Psoas muscle (tissue), 8 donors: Measurements from ENCODE around the gene GBP3. TPM values are rescaled to one million over a fixed set of nuclear protein-coding genes. Genes with fewer than 3 reads are reported as not detected.

Experiments
- ATAC-seq, 4 donors: fragments of 200-7000 bp; cut with Tn5 transposase; one replicate each; pipeline ENCODE4 v1.9.1; 2020; ENCODE audit warnings: moderate library complexity in 3 of 4, mild to moderate bottlenecking in 2 of 4
- DNase-seq, 2 donors: peaks; one replicate each; pipeline ENCODE4 v3.0.0-alpha.2; 2020
- H3K27ac ChIP-seq: fragments of 200-600 bp; one replicate; pipeline ENCODE4 v1.8.0; 2022
- H3K27me3 ChIP-seq, 3 donors: fragments of 200-600 bp in 1 of 3; one replicate each; pipeline versions ENCODE4 v1.6.1 to v1.8.0; 2013 to 2022; ENCODE audit warnings: low read length in 2 of 3, mild to moderate bottlenecking in 2 of 3, moderate library complexity in 1 of 3; ENCODE audit not compliant: insufficient read depth in 3 of 3
- H3K36me3 ChIP-seq, 2 donors: fragments of 200-600 bp in 1 of 2; one replicate each; pipeline versions ENCODE4 v1.6.1 to v1.8.0; 2013 to 2022; ENCODE audit warnings: low read depth in 1 of 2, mild to moderate bottlenecking in 1 of 2, moderate library complexity in 1 of 2; ENCODE audit not compliant: insufficient read depth in 1 of 2
- H3K4me1 ChIP-seq: fragments of 200-600 bp; one replicate; pipeline ENCODE4 v1.8.0; 2022
- H3K4me3 ChIP-seq: fragments of 200-600 bp; one replicate; pipeline ENCODE4 v1.8.0; 2022; ENCODE audit warnings: mild to moderate bottlenecking
- H3K9me3 ChIP-seq: fragments of 200-600 bp; one replicate; pipeline ENCODE4 v1.8.0; 2022
- WGBS, 3 donors: extraction: QIAGEN DNeasy Blood & Tissue Kit; methylation state at CpG; one replicate each; pipeline versions ENCODE4 v1.1.6 to v1.1.7; 2013; 5-methylcytosine and 5-hydroxymethylcytosine counted together
- intact Hi-C, 2 donors: fragments of 100-400 bp; cut with DNase I; formaldehyde crosslinking; loops; one replicate each; pipeline versions ENCODE4 v1.11.0 to v1.14.2; 2022
- polyA plus RNA-seq, 3 donors: library from polyadenylated mRNA; stranded (reverse); fragments of 200-250 nt; gene quantifications; one replicate each; pipeline ENCODE4 v1.2.3, GENCODE V29; 2013
- total RNA-seq, 4 donors: library from RNA; stranded (reverse); fragmentation: NEBNext Ultra II Directional in 2 of 4; extraction: Animal tissue kit (Norgen Biotek cat#: 25700) in 2 of 4; gene quantifications; one replicate each; pipeline versions ENCODE4 v1.2.1 to v1.2.4, GENCODE V29; 2021 to 2023
- TF ChIP-seq, protein P1 (sequence below): fragments of 200-600 bp; IDR thresholded peaks from one replicate; pipeline ENCODE4 v1.8.0; 2022; ENCODE audit warnings: antibody characterized with exemption
- donor health status: healthy with polysubstance abuse.
- donor health status: DM: no; HTN: no; CAD: no; lungs with moderate emphysema.
- donor health status: Bipolar disorder and iron deficiency.
- donor health status: healthy.
- donor health status: DM: yes; HTN: yes; CAD: no.
- donor health status: DM: no; HTN: no; CAD: no.
- donor health status: DM: no; HTN: no; CAD: no.
- donor health status: DM: yes; HTN: yes; CAD: no.

The GBP3 gene
- total and polyA plus RNA-seq, 7 donors: 0.56 to 5.3 (median 1.4) TPM

DNA sequence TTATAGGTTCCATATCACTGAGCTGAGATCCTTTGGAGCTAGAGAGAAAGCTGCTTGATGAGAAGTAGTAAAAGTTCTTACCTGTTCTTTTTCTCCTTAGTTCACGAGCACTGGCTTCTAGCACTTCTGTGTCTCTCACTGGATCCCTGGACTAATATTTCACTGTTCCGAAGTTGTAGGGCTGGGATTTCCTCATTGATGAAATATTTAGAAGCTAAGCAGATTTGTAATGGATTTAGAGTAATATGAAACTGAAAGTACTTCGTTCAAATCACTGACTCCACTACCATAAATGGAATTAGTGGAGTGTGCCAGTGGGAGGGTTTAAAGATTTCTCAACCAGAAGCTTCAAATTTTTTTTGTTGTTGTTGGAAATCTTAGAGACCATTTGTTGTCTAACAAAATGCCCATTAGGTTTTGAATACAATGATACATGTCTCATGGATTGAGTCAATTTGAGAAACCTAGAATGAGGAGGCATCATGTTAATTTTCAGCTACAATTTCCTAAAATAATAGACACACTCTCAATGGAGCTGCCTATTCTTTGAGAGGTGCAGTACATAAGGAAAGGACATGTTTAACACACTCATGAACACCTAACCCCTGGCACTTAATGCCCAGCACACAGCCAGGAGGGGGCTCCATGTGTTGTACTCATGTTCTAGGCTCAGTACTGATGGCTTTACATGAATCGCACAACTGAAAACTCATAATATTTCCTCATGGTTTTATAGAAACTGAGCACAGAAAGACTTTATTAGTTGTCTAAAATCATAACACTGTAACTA lies 42.6 kb upstream of the GBP3 start, which contains the start of gene GBP1:
TSS of gene GBP1 (minus strand) at position 130 of the 790 bp plus-strand sequence. CDS start 1,974 bp downstream, outside the sequence.
- H3K4me3 ChIP-seq: peak within 1 kb of the TSS; percentile 59
- peak within 1 kb of the TSS; percentile 66 for H3K27ac ChIP-seq
- TF ChIP-seq, protein P1, sequence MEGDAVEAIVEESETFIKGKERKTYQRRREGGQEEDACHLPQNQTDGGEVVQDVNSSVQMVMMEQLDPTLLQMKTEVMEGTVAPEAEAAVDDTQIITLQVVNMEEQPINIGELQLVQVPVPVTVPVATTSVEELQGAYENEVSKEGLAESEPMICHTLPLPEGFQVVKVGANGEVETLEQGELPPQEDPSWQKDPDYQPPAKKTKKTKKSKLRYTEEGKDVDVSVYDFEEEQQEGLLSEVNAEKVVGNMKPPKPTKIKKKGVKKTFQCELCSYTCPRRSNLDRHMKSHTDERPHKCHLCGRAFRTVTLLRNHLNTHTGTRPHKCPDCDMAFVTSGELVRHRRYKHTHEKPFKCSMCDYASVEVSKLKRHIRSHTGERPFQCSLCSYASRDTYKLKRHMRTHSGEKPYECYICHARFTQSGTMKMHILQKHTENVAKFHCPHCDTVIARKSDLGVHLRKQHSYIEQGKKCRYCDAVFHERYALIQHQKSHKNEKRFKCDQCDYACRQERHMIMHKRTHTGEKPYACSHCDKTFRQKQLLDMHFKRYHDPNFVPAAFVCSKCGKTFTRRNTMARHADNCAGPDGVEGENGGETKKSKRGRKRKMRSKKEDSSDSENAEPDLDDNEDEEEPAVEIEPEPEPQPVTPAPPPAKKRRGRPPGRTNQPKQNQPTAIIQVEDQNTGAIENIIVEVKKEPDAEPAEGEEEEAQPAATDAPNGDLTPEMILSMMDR: no peak
- no peaks in the 10 kb centered on the region for H3K36me3 ChIP-seq
- no peaks in the 10 kb centered on the region for H3K27me3 ChIP-seq
- peaks cover 4% of the 10 kb centered on the region for H3K4me1 ChIP-seq
- WGBS, 3 donors: 16 to 18% (median 17%) methylated on average over 4 of the region's 4 CpGs
- H3K9me3 ChIP-seq: no peaks in the 10 kb centered on the region
- intact Hi-C loops: loop anchor here in 1 of 2 donors (5.0 kb wide), 1 partner anchor 52 kb away; no protein-coding TSS in a partner anchor
- ATAC-seq (peak; percentile 34 to 83 (median 54)), DNase-seq (no peak)

DNA sequence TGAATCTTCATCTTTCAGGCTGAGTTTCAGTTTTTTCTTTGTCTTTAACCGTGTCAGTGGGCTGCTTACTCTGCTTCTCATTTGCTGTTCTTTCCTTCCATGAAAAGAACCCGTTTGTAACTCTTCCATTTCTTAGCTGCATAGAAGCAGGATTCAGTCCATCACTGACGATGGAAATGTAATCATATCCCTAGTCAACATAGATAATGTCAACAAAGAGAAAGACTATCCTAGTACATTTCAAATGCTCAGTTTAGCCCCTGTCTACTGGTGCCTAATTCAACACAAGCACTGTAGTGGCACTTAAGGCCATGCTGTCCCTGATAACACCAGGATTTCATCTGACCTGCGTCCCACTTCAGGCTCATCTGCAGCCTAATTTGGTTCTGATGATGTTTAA lies 42.0 kb upstream of the GBP3 start:
- WGBS, 3 donors: 3 to 4% (median 4%) methylated on average over 4 of the region's 4 CpGs
- intact Hi-C loops: loop anchor here in 1 of 2 donors (5.0 kb wide), 1 partner anchor 53 kb away; no protein-coding TSS in a partner anchor

DNA sequence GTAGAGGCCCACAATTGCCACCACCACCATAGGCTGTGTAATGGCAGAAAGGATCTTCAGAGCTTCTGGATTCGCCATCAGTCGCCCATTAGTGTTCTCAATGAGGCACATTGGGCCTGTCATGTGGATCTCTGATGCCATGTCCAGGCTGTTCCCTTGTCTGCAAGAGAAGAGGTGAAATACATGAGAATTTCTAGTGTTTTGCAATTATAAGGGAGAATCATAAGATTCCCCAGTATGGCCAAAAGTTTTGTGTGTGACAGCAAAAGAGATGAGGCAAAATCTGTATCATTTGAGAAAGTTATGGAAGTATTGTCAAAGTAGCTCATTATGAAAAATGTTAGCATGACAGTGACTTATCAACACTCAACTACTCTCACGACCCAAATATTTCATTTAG lies 40.4 kb upstream of the GBP3 start:
- ATAC-seq (no peak), DNase-seq (no peak)
- Histone ChIP-seq H3K9me3 (no peaks in the 10 kb centered on the region), H3K4me3 (peak overlapping the region; percentile 27), H3K36me3 (peaks cover 0 to 19% of the 10 kb centered on the region in 2 donors), H3K27me3 (no peaks in the 10 kb centered on the region), H3K27ac (no peak overlapping the region), H3K4me1 (peaks cover 4% of the 10 kb centered on the region)
- intact Hi-C loops: no loop called here
- 88 to 89% (median 89%) methylated on average over 3 of the region's 3 CpGs for WGBS, 3 donors
- TF ChIP-seq, protein P1: no peak

More for the DNA sequence above, 42.0 kb upstream of the GBP3 start:
- TF ChIP-seq, protein P1: no peak
- Histone ChIP-seq H3K4me1 (peaks cover 4% of the 10 kb centered on the region), H3K27ac (peak overlapping the region; percentile 66), H3K27me3 (no peaks in the 10 kb centered on the region), H3K9me3 (no peaks in the 10 kb centered on the region), H3K36me3 (peaks cover 0 to 6% of the 10 kb centered on the region in 2 donors), H3K4me3 (peak overlapping the region; percentile 59)
- peak in 2 of 4 donors; percentile 27 to 55 for ATAC-seq
- DNase-seq: no peak

DNA sequence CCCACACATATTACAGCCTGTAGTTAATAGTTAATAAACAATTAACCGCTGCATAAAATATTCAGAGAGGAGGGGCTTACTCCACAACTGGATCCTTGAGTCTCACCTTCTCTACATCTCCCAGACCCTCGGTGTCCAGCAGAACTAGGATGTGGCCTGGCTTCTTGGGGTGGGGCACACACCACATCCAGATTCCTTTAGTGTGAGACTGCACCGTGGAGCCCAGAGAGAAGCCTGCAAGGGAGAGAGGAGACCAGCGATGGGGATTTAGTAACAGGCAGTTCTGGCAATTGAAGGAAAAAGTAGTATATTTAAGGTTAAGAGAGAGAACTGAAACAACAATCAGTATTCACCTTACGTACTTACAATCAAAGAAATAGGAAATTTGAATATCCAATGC lies 37.4 kb upstream of the GBP3 start:
- H3K4me1 ChIP-seq: peaks cover 4% of the 10 kb centered on the region
- peaks cover 0 to 40% of the 10 kb centered on the region in 2 donors for H3K36me3 ChIP-seq
- ATAC-seq: no peak
- no peaks in the 10 kb centered on the region for H3K9me3 ChIP-seq
- intact Hi-C loops: no loop called here
- H3K27ac ChIP-seq: no peak overlapping the region
- 69 to 83% (median 71%) methylated on average over 5 of the region's 5 CpGs for WGBS, 3 donors
- no peak overlapping the region for H3K4me3 ChIP-seq
- TF ChIP-seq, protein P1: no peak
- H3K27me3 ChIP-seq: no peaks in the 10 kb centered on the region
- no peak for DNase-seq
